GM21717 (cell line): ENCODE results near the gene LLGL2.

ENCODE experiments used
- ATAC-seq: cut with Tn5 transposase; IDR thresholded peaks from one replicate; pipeline ENCODE4 v1.9.1; 2021; ENCODE audit warnings: mild to moderate bottlenecking, moderate library complexity; ENCODE audit not compliant: unreplicated experiment

Gene LLGL2

GRCh38 chr17:75607086-75607485 lies 81.6 kb downstream of the LLGL2 start:
- ATAC-seq: no peak

DNA sequence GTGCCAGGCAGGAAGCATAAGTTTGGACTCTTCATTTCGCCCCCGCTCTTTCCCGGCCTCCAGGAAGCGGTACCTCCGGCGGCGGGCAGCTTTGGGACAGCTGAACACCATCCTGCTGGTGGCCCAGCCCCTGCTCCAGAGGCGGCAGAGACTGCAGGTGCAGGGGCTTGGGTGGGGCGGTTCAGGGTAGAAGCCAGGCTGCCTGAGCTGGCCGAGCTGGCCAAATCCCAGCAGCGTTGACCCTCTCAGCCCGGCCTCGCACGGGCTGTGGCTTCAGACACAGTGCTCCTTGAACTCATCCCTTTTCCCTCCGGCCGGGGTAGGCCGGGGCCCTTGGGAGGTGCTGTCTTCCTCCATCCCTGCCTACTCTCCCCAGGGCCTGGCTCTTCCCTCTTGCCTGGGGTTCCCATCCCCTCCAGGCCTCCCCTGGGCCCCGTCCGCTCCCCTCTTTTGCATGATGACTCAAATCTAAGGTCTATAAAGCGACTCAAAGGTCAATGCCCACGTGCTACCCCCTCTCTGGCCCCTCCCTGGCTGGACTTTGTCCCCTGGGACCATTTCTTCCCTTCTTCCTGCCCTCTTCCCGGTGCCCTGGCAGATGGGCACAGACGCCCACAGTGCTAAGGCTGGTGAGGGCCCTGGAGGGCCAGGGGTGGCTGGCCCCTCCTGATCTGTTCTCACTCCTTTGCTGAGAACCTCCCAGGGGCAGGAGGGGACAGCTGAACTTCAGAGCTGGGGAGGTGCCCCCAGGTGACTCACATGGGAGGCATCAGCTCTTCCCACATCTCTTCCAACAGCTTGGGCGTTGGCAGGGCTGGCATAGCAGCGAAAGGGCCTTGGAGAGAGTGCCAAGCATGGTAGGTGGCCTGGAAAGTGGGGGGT lies 84.8 kb downstream of the LLGL2 start:
- ATAC-seq: no peak

DNA sequence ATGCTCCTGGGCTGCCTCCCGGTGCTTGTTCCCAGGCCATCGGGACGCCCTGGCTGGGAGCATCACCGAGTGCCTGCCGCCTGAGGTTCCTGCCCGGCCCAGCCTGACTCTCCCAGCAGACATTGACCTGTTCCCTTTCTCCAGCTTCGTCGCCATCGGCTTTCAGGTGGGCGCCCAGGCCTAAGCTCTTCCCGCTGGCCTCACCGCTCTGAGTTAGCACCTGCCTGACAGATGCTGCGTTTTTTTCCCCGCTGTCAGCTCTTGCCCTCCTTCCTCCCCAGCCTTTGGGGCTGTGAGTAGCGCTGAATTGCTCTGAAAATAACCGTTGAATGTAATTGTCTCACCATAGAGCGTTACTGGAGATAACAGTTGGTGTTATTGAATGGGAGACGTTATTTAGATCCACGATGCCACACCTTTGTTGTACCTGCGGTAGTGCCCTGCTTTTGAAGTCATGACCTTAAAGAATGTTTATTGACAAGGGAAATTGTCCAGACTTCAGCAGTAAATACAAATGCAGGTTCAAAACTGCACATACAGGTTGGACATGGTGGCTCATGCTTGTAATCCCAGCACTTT lies 86.4 kb downstream of the LLGL2 start:
- ATAC-seq: no peak

DNA sequence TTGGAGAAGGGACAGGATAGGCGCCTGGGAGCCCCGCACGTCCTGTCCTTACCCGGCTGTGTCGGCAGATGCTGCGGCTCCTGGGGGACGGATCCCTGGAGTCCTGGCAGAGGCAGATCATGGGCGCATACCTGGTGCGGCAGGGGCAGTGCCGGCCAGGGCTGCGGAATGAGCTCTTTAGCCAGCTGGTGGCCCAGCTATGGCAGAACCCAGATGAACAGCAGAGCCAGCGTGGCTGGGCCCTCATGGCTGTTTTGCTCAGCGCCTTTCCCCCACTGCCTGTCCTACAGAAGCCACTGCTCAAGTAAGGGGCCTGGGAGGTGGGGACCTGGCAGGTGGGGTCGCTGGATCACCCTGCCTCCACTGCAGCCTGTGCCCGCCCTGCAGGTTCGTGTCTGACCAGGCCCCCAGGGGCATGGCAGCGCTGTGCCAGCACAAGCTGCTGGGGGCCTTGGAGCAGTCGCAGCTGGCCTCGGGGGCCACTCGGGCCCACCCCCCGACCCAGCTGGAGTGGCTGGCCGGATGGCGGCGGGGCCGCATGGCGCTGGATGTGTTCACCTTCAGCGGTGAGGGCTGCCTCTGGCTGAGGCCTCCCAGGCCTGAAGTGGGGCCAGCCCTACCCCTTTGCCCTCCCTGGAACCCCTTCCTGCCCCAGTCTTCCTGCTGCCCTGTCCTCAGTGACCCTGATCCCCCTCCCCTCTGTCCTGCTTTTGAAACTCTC lies 87.6 kb downstream of the LLGL2 start:
- no peak for ATAC-seq

DNA sequence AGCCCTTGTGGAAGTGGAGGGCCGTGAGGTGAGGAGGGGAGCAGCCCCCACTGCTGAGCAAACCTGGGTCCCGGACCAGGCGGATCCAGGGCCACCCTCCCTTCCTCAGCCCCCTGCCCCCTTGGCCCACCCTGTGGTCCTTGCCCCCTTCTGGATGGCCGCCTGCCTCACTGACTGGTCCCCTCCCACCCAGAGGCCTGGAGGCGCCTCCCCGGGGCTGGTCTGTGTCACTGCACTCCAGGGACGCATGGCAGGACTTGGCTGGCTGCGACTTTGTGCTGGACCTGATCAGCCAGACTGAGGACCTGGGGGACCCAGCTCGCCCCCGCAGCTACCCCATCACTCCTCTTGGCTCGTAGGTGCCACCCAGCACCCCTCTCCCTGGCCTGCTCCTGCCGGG lies 88.5 kb downstream of the LLGL2 start:
- no peak for ATAC-seq

- no peak for ATAC-seq
Measured at GRCh38 chr17:75614556-75615270, 89.2 kb downstream of the LLGL2 start.

DNA sequence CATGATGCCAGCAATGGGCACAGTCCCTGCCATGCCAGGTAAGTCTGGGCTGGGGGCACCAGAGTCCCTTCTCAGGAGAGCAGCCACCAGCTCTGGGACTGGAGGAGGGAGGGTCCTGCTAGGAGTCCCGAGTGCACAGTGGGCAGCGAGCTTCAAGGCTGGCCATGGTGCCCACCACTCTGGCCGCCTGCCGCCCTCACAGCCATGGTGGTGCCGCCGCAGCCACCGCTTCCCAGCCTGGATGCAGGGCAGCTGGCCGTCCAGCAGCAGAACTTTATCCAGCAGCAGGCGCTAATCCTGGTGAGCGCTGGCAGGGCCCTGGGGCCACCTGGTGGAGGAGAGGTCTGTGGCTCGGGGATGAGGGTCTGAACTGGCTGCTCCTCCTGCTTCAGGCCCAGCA lies 89.8 kb downstream of the LLGL2 start:
- no peak for ATAC-seq

DNA sequence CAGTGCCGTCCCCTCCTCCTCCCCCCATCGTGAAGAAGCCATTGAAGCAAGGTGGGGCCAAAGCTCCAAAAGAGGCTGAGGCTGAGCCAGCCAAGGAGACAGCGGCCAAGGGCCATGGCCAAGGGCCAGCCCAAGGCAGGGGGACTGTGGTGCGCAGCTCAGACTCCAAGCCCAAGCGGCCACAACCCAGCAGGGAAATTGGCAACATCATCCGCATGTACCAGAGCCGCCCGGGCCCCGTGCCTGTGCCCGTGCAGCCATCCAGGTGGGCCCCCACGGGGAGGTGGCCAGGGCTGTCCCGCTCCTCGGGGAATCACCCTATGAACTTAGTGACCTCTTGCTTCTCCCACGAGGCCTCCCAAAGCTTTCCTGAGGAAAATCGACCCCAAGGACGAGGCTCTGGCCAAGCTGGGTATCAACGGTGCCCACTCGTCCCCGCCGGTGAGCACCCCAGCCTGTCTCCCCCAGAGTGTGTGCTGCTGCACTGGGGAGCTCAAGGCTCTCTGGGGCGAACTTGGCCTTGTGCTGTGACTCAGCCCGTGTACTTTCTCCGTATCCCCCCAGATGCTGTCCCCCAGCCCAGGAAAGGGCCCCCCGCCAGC lies 91.1 kb downstream of the LLGL2 start:
- no peak for ATAC-seq

DNA sequence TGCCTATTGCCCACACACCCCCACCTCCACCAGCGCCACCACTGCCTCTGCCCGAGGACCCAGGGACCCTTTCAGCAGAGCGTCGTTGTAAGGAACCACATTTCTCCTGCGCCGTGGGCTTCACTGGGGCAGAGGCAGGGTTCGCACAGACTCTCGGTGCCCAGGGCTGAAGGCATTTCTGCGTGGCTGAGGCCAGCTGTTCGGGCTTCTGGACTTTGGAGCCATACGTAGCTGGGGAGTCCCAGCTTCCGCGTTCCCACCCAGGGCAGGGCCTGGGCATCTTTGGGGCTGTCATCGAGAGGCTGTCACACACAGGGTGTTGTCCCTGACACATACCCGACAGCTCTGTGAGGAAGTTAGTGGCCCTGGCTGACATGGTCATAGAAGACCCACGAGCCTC lies 91.7 kb downstream of the LLGL2 start:
- ATAC-seq: no peak

DNA sequence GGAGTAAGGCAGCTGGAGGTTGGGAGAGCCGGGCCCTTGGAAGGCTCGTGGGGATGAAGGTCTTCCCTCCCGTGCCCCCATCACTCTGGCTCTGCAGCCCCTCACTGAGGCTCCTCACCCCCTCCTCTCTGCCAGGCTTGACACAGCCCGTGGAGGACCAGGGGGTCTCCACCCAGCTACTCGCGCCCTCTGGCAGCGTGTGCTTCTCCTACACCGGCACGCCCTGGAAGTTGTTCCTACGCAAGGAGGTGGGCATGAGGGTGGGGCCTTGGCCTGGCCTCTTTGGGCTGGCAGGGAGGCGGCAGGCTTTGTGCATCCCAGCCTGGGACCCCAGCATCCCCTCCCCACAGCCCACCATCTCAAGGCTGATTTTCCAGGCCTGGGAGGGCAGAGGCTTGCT lies 92.2 kb downstream of the LLGL2 start:
- no peak for ATAC-seq

DNA sequence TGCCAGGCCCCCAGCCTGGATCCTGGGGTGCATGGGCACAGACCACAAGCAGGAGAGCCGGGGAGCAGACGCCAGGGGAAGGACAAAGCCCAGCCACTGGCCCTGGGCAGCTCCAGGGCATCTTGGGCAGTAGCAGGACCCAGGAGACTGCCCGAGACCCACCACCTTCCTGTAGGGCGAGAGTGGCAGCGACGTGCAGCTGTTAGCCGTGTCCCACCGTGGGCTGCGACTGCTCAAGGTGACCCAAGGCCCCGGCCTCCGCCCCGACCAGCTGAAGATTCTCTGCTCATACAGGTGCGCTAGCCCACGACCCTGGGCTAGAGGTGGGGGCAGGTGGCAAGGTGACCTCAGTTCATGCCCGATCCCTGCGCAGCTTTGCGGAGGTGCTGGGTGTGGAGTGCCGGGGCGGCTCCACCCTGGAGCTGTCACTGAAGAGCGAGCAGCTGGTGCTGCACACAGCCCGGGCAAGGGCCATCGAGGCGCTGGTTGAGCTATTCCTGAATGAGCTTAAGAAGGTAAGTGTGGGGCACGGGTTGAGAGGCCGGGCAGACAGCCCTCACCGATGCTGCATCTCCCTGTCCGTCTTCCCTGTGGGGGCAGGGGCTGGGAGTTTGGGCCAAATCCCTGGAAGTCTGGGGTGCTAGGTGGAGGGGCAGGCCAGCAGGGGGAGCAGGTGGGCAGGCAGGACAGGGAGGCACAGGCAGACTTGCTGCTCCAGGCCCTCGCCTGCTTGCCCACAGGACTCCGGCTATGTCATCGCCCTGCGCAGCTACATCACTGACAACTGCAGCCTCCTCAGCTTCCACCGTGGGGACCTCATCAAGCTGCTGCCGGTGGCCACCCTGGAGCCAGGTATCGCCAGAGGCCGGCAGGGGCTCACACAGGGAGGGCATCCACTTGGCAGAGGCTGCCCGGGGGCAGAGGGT lies 94.3 kb downstream of the LLGL2 start:
- ATAC-seq: no peak

- ATAC-seq: no peak
Measured at GRCh38 chr17:75621489-75621888, 96.0 kb downstream of the LLGL2 start.

DNA sequence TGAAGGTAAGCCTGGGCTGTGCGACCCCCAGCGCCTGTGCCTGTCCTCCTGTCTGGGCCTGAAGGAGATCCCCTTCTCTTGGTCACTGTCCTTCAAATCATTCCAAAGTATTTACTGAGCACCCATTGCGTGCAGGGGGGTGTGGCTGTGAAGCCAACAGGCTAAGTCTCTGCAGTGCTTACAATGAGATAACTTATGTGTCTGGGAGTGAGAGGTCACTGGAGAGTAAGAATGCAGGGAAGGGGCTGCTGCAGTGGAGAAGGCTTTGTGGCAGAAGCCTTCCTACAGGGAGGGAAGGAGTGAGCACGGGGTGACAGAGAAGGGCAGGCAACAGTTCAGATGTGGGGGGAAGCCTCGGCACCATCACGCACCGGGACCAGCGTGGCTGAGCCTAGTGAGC lies 96.6 kb downstream of the LLGL2 start:
- ATAC-seq: no peak

DNA sequence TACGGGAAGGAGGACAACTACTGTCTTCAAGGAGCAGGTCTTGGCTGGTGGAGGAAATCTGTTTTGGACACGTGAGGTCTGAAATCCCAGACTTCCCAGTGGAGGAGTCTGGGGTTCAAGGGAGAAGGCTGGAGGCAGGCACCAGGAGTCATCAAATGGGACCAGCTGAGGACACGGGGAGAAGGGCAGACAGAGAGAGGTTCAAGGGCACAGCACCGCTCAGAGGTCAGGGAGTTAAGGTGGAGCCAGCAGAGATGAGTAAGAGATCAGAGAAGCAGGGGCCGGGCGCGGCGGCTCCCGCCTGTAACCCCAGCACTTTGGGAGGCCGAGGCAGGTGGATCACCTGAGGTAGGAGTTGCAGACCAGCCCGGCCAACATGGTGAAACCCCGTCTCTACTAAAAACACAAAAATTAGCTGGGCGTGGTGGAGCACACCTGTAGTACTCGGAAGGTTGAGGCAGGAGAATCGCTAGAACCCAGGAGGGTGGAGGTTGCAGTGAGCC lies 97.3 kb downstream of the LLGL2 start:
- no peak for ATAC-seq

GRCh38 chr17:75623386-75623785 lies 97.9 kb downstream of the LLGL2 start:
- ATAC-seq: no peak

GRCh38 chr17:75624021-75624420 lies 98.5 kb downstream of the LLGL2 start:
- ATAC-seq: no peak
